Activated naive CD4-positive, alpha-beta T cell treated with anti-CD3 and anti-CD28 coated beads, Interleukin-2, amount 50 U/mL, for 16 hours (primary cell): ENCODE measurements around the gene MAST2.
"Not testable (repeated sequence)": the region's sequence is repeated elsewhere in the genome, so short reads cannot be mapped to it uniquely, and the experiment has no call there.

Experiments
- DNase-seq: peaks from one replicate; pipeline ENCODE4 v3.0.0-alpha.2; 2020

MAST2 gene

DNA sequence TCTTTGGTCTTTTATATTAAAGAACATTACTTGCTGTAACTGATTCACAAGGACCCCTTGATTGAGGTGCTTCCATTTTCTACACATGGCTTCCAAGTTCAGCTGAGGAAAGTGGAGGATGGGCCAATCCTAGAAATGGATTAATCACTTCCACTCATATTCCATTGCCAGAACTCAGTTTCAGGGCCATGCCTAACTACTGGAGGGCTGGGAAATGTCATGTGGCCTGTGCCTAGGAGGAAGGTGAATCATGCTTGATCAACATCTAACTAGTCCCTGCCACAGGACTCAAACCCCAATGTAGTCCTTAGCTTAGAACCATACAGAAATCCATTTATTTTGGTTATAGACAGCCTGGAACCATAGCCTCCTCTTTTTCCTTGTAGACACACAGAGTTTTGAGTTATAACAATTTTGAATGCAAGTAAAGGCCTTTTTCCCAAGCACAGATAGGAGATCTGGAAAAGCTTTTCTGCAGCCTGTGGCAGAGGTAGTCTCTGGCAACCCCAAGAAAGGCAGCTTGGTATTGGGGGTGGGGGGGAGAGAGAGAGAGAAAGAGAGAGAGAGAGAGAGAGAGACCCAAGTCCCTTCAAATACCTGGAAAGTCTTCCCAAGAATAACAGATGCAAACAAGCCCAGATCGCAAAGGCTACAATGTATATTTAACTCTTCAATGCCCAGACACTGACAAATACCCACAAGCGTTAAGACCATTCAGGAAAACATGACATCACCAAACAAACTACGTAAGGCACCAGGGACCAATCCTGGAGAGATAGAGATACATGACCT is 12.5 kb downstream of the MAST2 start:
- no peak for DNase-seq

DNA sequence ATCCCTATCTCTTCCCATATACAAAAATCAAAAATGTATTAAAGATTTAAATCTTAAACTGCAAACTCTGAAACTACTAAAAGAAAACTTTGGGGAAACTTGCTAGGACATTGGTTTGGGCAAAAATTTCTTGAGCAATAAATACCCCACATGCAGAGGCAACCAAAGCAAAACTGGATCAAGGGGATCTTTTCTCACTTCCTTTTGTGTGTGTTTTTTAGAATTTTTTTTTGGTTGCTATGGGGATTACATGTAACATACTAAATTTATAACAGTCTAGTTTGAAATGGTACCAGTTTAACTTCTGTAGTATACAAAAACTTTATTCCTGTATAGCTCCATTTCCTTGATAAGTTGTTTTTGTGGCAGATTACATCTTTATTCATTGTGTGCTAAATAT is 16.8 kb downstream of the MAST2 start:
- DNase-seq = no peak

DNA sequence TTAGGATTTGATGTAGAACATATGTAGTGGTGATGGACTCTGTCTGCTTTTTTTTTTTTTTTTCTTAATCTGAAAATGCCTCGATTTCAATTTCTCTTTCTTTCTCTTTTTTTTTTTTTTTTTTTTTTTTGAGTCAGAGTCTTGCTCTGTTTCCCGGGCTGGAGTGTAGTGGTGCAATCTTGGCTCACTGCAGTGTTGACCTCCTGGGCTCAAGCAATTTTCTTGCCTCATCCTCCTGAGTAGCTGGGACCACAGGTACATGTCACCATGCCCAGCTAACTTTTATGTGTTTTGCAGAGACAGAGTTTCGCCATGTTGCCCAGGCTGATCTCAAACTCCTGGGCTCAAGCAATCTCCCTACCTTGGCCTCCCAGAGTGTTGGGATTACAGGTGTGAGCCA is 17.4 kb downstream of the MAST2 start:
- no peak for DNase-seq

DNA sequence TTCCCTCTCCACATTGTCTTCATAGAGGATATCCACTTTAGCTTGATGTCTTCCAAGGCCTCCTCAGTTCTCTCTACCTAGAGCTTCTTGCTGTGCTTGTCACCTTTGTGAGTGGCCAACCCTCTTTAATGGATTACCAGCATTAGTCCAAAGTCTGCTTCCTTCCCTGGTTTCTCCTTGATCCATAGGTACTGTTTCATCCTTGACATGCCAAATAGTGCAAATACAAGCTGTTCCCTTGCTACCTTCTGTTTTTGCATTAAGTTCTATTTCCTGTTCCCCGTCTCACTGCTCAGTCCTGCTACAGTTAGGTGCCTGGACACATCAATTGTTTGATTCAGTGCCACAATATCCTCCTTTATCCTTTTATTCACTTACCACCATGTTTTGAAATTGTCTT is 19.2 kb downstream of the MAST2 start:
- DNase-seq = no peak

DNA sequence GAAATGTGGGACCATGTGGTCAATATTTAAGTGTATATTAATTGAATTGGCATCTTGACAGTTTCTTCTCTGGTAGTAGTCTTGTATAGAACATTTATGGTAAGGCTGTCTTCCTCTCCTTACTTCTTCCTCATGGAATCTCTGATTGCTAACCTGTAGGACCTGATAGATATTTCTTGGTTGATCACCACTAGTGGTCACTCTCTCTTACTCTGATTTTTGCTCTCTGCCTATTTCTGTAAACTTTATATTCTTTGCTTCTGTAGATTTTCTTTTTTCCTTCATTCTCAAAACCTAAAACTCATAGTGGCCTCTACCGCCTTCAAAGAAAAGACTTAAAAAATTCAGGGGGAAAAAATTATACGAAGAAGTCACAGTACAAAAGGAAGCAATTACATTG is 21.2 kb downstream of the MAST2 start:
- DNase-seq = no peak

DNA sequence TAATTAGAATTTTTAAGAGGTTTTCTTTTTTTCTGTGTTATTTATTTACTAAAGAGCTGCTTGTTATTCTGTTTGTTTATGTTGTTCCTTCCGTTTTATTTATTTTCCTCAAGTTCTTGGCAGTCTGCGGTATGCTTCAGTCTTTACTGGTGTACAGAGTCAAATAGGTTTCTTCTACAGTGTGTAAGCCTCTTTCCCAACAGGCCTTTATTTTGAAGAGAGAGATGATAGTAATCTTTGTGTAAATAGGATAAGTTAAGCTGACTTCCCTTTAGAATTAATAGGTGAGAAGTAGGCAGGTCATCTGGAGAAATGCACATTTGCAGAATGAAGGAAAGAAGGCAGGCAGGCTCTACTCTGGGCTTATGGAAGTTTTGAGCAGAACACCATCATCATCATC is 23.8 kb downstream of the MAST2 start:
- DNase-seq = no peak

DNA sequence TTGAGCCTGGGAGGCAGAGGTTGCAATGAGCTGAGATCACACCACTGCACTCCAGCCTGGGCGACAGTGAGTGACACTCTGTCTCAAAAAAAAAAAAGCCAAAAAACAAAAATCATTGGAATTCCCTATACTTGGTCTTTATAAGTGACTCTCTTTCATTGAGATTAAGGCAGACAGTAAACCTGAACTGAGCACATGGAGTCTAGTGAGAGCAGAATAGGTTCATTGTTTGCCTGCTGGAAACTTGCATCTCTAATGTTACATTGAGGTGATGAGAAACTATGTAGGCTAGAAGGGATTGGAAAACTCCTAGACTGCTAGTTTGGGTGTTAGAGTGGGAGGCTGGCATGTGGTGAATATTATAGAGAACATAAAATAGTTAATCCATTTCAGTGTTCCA is 25.4 kb downstream of the MAST2 start:
- no peak for DNase-seq

DNA sequence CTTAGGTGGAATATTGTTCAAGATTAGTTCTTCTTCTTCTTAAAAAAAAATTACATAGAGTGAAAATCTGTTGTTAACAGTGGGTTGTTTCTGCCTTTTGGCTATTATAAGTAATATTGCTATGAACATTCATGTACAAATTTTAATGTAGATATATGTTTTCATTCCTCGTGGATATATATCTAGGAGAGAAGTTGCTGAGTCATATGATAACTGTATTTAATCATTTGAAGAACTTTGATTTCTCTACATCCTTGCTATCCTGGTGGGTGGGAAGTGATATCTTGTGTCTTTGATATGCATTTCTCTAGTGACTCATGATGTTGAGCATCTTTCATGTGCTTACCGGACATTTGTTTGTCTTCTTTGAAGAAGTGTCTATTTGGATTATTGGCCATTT is 29.9 kb downstream of the MAST2 start:
- DNase-seq = no peak

DNA sequence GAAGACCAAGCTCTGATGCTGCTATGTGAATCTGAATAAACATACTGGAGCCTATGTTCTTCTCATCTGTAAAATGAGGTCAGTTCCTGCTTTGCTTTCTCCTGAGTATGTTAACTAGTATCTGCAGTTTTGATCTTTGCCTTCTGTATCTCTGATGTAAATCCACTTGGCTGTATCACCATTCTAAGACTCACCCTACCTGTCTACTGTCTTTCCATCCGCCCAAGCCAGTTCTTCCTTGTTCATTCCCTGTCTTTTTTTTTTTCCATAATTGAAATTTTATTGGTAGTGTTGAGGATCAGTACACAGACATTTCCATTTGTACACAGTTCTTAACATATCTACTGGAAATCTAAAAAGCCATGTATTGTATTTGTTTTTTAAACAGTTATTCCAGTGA is 31.3 kb downstream of the MAST2 start:
- DNase-seq = no peak

DNA sequence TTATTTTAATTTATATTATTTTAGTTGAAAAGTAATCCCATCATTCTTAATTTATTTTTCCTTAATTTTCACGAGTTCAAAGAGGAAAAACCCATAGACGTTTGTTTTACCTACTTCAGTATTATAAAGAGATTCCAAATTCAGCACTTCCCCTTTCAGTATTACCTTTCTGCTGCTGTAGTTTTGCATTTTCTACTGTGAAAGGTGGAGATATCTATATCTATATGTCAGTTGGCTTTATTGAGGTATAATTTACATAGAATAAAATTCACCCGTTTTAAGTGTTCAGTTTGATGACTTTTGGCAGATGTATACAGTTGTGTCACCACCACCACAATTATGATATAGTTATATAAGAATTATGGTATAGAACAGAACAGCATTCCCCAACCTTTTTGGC is 33.0 kb downstream of the MAST2 start:
- no peak for DNase-seq

DNA sequence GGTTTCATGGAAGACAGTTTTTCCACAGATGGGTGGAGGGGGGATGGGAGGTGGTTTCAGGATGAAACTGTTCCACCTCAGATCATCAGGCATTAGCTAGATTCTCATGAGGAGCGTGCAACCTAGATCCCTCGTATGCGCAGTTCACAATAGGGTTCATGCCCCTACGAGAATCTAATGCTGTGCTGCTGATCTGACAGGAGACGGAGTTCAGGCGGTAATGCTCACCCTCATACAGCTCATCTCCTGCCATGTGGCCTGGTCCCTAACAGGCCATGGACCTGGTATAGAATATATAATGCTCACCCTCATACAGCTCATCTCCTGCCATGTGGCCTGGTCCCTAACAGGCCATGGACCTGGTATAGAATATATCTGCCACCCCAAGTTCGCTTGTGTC is 33.4 kb downstream of the MAST2 start:
- not testable (repeated sequence) for DNase-seq

DNA sequence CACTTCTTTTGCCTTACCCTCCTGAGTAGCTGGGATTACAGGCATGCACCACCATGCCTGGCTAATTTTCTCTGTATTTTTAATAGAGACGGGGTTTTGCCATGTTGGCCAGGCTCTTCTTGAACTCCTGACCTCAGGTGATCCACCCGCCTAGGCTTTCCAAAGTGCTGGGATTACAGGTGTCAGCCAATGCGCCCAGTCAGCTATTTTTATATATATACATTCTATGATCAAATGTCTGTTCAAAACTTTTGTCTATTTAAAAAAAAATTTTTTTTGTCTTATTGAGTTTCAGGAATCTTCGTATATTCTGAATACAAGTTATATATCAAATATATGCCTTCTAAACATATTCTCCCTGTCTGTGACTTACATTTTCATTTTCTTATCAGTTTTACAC is 34.9 kb downstream of the MAST2 start:
- DNase-seq = not testable (repeated sequence)

DNA sequence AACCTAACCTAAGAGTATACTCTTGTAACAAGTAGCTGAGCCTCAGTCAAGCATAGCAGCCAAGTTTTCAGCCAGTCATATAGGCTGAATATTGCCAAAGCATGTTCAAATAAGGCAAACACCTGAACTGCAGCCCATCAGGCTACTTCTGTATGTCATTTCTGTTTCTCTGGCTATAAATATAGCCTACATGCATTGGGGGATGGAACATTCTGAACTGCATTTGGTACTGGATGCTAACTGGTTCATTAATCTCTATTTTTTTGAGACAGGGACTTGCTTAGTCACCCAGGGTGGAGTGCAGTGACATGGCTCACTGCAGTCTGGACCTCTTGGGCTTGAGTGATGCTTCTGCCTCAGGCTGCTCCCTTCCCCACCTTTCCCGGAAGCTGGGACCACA is 37.3 kb downstream of the MAST2 start:
- no peak for DNase-seq

DNA sequence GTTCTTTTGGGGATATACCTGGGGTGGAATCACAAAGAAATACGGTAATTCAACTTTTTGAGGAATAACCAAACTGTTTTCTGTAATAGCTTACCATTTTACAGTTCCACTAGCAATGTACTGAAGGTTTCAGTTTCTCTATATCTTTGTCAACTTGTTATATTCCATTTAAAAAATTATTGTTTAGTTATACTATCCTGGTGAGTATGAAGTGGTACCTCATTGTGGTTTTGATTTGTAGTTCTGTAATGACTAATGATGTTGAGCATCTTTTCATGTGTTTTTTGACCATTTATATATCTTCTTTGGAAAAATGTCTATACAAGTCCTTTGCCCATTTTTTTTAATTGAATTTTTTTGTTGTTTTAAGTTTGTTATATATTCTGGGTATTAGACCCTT is 39.4 kb downstream of the MAST2 start:
- no peak for DNase-seq

DNA sequence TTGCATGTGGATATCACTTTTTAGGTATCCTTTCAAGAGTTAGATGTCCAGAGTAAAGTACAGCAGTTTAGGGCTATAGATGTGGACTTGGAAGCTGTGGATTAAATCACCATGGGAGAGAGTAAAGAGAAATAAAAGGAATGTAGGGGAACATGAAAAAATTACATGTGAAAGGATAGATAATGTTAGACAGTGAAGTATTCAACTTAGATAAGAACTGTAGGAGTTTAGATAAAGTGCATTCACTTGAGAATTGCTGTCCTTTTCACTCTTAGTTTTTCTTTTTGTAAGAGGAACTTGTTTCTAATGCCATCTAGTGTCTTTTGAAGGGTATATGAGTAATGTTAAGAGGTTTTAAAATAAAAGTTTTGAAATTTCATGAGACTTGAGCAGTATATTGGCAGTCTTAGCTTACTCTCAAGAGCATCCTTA is 40.1 kb downstream of the MAST2 start:
- DNase-seq = no peak

DNA sequence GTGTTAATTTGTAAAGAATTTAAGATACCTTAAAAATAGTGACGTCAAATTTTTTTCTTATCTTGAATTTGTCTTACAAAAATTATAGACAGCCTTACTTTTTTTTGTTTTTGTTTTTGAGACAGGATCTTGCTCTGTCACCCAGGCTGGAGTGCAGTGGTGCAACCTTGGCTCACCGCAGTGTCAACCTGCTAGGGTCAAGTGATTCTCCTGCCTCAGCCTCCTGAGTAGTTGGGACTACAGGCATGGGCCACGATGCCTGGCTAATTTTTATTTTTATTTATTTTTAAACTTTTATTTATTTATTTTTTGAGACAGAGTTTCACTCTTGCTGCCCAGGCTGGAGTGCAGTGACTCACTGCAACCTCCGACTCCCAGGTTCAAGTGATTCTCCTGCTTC is 40.6 kb downstream of the MAST2 start:
- DNase-seq = not testable (repeated sequence)

DNA sequence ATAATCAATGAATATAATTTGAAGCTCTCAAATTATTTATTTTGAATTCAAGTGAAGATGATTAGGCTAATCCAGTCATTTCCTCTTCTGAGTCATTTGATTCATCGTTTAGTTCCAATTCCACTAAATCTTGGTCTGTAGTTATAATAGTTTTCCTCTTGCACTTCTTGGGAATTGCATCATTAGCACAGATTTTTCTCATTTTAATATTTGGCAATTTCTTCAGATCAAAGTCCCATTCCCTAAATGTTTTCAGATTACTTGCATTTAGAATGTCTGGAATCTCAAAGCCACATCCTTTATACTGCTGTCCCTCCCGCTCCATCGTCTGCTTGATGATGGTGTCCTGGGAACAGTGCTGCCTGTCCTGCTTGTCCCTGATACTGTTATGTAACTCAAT is 43.5 kb downstream of the MAST2 start:
- DNase-seq = no peak

DNA sequence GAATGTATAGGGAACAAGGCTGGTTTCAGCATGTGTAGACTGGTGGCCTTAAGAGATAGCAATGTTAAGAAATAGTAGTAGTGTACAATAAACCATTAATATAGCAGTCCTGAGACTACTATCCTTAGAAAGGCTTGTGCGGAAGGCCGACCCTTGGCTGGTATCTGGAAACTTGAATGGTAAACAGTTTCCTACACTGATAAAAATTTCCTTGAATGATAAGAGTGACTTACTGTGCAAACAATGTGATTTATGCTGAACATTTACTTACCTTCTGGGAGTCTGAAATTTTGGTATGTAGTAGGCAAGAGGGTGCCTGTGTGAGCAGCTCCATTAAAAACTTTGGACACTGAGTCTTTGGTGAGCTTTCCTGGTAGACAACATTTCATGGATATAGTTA is 44.7 kb downstream of the MAST2 start:
- DNase-seq = no peak

DNA sequence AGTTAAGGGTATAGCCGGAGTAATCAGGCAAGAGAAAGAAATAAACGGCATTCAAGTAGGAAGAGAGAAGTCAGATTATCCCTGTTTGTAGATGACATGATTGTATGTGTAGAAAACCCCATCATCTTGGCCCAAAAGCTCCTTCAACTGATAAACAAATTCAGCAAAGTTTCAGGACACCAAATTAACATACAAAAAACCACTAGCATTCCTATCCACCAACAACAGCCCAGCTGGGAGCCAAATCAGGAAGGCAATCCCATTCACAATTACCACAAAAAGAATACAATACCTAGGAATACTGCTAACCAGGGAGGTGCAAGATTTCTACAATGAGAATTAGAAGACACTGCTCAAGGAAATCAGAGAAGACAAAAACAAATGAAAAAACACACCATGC is 45.3 kb downstream of the MAST2 start:
- DNase-seq = no peak

DNA sequence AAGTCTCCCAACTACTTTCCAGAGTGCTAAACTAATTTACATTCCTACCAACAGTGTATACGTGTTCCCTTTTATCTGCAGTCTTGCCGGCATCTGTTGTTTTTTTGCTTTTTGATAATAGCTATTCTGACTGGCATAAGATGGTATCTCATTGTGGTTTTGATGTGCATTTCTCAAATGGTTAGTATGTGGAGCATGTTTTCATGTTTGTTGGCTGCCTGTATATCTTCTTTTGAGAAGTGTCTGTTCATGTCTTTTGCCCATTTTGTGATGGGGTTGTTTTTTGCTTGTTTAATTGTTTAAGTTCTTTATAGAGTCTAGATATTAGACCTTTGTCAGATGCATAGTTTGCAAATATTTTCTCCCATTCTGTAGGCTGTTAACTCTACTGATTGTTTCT is 46.6 kb downstream of the MAST2 start:
- DNase-seq = no peak

DNA sequence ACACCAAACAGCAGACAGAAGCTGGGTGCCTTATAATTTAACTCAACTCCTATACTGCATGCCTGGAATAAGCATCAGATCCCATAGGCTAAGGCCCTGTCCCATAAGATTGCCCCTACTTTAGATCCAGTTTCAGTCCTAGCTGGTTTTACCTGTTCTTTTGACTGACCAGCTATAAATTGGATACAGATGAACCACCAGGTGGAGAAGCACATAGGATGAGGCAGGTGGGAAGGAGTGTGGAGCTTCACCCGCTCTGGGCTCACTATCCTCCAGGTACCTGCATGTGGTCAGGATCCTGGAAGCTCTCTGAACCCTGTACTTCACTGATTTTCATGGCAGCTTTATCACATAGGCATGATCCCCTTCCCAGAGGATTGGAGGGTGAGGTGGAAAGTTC is 51.3 kb downstream of the MAST2 start:
- no peak for DNase-seq

DNA sequence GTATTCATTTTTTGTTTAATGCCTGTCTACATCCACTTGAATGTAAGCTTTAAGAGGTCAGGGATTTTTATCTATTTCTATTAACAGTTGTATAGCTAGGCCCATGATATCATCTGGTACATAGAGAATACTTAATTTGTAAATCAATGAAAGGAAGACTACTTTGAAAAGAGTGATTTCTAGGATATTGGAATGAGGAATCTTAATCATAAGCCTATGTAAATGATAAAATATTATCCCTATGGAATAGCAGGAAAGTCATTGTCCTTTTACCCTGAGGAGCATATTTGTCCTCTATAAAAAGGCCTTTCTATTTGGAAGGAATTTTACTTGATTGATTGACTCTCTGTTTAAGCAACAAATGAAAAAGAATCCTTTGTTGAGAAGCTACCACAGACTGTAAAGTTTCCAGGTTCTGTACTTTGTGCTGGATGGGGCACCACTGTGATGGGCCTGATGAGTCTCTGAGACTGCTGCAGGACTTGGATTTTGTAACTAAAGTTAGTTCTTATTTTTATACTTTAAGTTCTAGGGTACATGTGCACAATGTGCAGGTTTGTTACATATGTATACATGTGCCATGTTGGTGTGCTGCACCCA is 53.8 kb downstream of the MAST2 start:
- no peak for DNase-seq

DNA sequence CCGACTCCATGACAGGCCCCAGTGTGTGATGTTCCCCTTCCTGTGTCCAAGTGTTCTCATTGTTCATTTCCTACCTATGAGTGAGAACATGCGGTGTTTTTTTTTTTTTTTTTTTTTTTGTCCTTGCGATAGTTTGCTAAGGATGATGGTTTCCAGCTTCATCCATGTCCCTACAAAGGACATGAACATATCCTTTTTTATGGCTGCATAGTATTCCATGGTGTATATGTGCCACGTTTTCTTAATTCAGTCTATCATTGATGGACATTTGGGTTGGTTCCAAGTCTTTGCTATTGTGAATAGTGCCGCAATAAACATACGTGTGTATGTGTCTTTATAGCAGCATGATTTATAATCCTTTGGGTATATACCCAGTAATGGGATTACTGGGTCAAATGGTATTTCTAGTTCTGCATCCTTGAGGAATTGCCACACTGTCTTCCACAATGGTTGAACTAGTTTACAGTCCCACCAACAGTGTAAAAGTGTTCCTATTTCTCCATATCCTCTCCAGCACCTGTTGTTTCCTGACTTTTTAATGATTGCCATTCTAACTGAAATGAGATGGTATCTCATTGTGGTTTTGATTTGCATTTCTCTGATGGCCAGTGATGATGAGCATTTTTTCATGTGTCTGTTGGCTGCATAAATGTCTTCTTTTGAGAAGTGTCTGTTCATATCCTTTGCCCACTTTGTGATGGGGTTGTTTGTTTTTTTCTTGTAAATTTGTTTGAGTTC is 54.5 kb downstream of the MAST2 start:
- not testable (repeated sequence) for DNase-seq

DNA sequence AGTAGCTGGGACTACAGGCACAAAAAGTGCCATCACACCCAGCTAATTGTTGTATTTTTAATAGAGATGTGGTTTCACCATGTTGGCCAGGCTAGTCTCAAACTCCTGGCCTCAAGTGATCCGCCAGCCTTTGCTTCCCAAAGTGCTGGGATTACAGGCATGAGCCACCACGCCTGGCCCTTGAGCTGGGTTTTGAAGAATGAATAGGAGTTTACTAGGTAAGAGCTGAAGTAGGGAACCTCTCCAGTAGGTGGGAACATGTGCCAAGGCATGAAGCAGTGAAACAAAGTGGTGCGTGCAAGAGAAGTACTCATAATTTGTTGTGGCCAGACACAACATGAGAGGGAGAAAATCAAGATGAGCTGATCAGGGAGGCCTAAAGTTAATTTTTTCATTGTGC is 55.8 kb downstream of the MAST2 start:
- DNase-seq = no peak
